COLO668 (cell line): ENCODE data around the gene INHBC.

Source experiments
- DNase-seq: peaks from one replicate; lab custom pipeline; 2025; ENCODE audit not compliant: unreplicated experiment; lab: John Stamatoyannopoulos, UW

The INHBC gene

GRCh38 chr12:57452937-57453509 lies 18.4 kb downstream of the INHBC start:
- DNase-seq: peak; percentile 61

- no peak for DNase-seq
Observed at GRCh38 chr12:57454213-57454565, 19.6 kb downstream of the INHBC start.

DNA sequence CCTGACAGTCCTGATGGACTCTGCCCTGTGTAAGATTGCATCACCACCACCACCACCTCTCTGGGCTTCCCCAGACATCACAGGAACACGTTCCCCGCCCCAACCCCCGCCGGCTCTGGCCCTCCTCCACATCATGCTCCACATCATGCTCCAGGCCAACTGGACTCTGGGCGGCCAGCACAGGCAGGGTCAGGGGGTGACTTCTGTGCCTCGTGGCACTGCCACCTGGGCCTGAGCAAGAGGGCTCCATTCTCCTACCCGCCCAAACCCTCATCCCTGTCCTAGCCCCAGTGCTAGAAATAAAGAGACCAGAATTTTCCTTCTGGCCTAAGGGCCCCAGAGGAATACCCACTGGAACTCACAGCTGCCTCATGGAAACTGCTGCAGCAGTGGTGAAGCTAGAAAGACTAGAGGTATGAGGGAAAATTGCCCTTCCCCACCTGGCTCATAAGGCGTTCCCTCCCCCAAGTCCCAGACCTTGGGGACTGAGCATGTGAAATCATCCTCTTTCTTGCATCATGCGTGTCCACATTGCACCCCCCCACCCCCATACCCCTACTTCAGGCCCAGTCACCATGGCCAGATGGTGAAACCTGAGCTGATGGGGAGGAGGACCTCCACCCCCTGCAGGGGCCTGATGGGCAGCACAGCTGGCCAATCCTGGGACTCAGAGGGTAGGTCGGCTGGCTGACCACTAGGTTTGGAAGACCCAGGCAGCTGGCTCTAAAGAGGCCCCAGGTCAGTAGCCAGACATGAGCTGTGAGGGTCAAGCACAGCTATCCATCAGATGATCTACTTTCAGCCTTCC lies 20.2 kb downstream of the INHBC start, which contains the start of gene INHBE:
TSS of gene INHBE (plus strand) at position 742 of the 808 bp plus-strand sequence. CDS start 230 bp downstream, outside the sequence.
- DNase-seq: peak; percentile 68

GRCh38 chr12:57455374-57456144 lies 21.0 kb downstream of the INHBC start:
- peak; percentile 64 for DNase-seq

GRCh38 chr12:57456145-57456700 lies 21.6 kb downstream of the INHBC start:
- DNase-seq: peak; percentile 19

DNA sequence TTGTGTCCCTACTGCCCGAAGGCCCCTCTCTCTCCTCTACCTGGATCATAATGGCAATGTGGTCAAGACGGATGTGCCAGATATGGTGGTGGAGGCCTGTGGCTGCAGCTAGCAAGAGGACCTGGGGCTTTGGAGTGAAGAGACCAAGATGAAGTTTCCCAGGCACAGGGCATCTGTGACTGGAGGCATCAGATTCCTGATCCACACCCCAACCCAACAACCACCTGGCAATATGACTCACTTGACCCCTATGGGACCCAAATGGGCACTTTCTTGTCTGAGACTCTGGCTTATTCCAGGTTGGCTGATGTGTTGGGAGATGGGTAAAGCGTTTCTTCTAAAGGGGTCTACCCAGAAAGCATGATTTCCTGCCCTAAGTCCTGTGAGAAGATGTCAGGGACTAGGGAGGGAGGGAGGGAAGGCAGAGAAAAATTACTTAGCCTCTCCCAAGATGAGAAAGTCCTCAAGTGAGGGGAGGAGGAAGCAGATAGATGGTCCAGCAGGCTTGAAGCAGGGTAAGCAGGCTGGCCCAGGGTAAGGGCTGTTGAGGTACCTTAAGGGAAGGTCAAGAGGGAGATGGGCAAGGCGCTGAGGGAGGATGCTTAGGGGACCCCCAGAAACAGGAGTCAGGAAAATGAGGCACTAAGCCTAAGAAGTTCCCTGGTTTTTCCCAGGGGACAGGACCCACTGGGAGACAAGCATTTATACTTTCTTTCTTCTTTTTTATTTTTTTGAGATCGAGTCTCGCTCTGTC lies 22.3 kb downstream of the INHBC start:
- no peak for DNase-seq

DNA sequence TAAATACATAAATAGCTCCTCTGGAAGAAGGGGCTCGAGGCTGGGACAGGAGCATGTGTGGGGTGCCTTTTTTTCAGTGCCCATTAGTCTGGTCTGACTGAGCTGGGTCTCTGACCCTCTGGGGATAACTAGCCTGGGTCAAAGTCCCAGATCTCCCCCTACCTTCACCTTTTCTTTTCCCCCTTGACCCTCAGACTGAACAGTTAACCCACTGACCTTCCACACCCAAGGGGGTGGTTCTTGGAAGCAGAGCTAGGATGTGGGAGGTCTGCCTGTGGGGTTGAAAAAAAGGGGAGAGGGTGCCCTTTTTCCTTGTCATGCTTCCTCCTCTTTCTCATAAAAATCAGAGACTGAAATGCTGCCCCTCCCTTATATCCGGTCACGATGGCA lies 24.1 kb downstream of the INHBC start:
- DNase-seq: no peak

- peak; percentile 87 for DNase-seq
Observed at GRCh38 chr12:57459055-57459749, 24.6 kb downstream of the INHBC start.

- peak; percentile 35 for DNase-seq
Observed at GRCh38 chr12:57459750-57460467, 25.3 kb downstream of the INHBC start, which contains the start of gene GLI1. GLI1 (plus strand) TSS chr12:57459785; CDS start chr12:57463692, 3,907 bp downstream.

DNA sequence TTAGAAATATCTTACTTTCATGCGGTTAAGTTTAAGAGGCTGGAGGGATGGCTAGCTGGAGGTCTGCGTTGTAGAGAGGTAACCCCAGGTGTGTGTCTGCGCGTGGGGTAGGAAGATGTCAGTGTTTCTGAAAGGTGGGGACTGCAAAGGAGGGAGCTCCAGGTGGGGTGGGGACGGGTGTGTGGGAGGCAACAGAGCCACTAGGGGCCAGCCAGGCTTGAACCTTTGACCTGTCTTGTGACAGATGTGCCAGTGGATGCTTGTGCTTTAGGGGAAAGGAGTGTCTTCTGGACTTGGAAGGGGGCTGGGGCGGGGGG lies 25.8 kb downstream of the INHBC start:
- no peak for DNase-seq

DNA sequence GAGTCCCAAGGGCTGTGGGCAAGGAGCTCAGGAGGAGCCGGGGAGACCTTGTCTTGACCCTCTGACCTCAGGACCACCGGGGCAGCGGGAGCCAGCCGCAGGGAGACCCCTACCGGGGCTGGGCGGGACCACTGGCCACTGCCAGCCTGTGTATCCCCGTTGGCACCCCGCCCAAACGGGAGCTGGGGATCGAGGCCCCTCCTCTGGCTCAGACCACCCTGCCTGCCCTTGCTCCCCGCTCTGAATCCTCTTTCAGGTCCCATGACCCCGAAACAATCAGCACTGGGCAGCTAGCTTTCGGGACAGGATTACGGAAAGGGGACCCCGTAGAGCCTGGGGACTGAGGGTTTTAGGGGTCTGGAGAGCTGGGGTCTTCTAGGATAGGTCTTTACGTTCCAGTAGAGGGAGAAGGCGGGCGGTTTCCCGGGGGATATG lies 26.3 kb downstream of the INHBC start:
- DNase-seq: no peak

- peak; percentile 7 for DNase-seq
Observed at GRCh38 chr12:57461276-57461916, 26.8 kb downstream of the INHBC start.

DNA sequence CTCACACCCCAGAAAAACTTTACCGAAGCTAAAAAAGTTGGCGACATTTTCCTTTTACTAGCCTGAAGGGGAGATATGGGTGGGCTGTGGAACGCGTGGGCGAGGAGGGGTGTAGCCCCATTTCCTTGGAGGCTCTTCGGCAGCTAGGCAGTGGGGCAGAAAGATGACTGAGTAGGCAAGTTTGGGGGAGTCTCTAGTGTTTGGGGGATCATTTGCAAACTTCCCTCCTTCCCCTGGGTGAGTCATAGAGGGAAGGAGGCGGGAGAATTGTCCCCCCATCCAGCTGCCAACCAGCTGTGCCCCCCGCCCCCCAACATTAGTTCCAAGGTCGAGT lies 27.3 kb downstream of the INHBC start:
- DNase-seq: no peak

DNA sequence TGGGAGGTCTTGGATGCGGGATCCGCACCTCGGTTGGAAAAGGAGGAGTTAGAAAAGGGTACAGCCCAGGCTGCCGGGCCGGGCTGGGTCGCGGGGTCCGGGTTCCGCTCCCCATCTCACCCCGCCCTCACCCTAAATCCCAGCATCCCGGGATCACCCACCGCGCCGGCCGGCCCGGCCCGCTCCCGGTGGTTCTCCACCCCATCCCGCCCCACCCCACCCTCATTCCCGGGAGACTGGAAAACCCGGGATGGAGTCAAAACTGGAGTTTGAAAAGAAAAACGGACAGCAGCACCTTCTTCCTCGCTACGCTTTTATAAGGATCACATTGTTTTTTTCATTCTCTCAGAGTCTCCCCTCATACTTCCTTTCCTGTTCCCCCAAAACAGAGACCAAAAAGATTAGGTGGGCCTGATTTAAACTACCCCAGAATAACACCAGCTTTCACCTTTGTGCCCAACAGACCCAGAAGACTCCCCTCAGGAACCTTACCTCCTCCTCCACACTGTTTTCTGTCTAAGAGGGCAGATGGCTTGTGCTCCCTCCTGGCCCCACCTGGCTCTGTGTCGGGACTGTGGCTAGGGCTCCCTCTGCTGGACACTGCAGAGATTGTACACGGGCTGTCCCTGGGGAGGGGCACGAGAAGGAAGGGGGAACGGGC lies 27.8 kb downstream of the INHBC start:
- DNase-seq: peak; percentile 80

DNA sequence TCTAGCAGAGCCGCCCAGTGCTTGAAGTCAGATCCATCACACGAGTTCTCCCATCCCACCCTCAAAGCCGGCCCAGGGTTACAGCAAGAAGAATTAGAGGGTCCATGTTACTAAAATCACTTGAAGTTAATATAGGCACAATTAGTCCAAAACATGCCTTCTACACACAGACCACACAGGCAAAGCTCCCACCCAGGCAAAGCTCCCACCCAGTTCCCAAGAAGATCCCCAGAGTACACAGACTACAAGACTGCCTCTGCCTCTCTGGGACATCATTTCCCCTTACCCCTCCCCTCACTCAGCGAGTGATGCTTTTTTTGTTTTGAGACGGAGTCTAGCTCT lies 28.3 kb downstream of the INHBC start:
- no peak for DNase-seq

GRCh38 chr12:57464569-57464968 lies 30.0 kb downstream of the INHBC start:
- DNase-seq: no peak

DNA sequence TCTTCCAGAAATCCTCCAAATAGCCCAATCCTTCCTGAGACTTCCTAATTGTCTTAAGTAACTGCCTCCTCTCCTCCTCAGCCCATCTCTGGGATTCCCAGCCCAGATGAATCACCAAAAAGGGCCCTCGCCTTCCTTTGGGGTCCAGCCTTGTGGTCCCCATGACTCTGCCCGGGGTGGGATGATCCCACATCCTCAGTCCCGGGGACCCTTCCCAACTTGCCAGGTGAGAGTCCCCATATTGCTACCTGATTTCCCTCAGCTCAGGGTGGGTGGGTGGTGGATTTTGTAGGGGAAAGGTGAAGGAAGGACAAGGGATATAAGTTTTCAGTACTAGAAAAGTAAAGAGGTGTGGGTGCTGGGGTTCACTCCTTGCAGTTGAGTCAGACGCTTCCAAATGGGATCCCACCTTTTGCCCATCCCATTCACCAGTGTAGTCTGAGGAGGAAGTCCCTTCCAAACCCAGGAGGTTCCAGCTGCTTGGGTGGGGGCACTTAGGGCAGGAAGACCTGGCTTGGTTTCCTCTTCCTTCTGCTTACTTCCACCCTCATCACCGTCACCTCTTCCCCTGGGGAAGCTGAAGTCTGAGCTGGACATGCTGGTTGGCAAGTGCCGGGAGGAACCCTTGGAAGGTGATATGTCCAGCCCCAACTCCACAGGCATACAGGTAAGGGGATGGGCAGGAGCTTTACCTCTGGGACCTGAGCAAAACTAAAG lies 30.6 kb downstream of the INHBC start:
- DNase-seq: no peak
